Liver (tissue), 3 donors: ENCODE results near the gene BICDL1.

Source experiments
- CTCF ChIP-seq: fragments of 150-350 bp; IDR thresholded peaks from 2 replicates; pipeline ENCODE4 v1.5.1; 2017; ENCODE audit warnings: improper control_type of control experiment, low read depth, low read length; ENCODE audit not compliant: missing input control
- REST ChIP-seq: IDR thresholded peaks from 2 replicates; pipeline ENCODE4 v1.6.1; 2016; ENCODE audit warnings: antibody characterized with exemption, mild to moderate bottlenecking
- SP1 ChIP-seq: IDR thresholded peaks from 2 replicates; pipeline ENCODE4 v1.6.1; 2018; ENCODE audit warnings: antibody characterized with exemption, mild to moderate bottlenecking
- donor health status: healthy.
- donor health status: healthy.

DNA sequence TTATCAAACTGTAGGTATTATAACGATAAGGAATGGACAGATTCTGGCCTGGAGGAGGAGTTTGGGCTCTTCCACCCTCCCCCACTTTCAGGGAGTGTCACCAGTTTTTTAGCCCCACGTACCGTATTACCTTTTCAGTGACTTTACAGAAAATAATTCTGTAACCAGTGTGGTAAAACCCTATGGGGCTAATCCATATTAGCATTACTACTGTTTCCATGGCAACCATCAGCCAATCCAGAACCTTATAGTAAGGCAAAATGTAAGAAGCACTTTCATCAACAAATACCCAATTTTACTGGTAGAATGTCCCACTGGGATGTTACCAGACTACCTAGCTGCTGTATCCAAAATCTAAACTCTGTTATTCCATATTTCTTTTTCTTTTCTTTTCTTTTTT is 50.7 kb downstream of the BICDL1 start:
- TF ChIP-seq CTCF (no peak), REST (no peak), SP1 (no peak)
